PC-3 (cell line): ENCODE results near the gene ANTKMT.

Experiments
- CTCF ChIP-seq: fragments of 300-600 bp; sonication (generic); conservative IDR thresholded peaks from 2 replicates; pipeline ENCODE4 v1.5.1; 2017; ENCODE audit warnings: antibody characterized with exemption, low read depth, mild to moderate bottlenecking, low read length
- EZH2 ChIP-seq: fragments of 300-600 bp; sonication (generic); IDR thresholded peaks from one replicate; pipeline ENCODE4 v1.6.1; 2017; ENCODE audit warnings: antibody characterized with exemption, mild to moderate bottlenecking, low read length; ENCODE audit not compliant: unreplicated experiment
- EZH2phosphoT487 ChIP-seq: fragments of 300-600 bp; sonication (generic); IDR thresholded peaks from 2 replicates; pipeline ENCODE4 v1.6.1; 2018; ENCODE audit warnings: mild to moderate bottlenecking, antibody characterized with exemption, low read length, borderline replicate concordance

GRCh38 chr16:764184-764750 is 43.3 kb downstream of the ANTKMT start:
- TF ChIP-seq CTCF (no peak), EZH2 (no peak), EZH2phosphoT487 (no peak)
